GM12878 (cell line): ENCODE results near the gene TUBB. TPM values are rescaled to one million over a fixed set of nuclear protein-coding genes. Genes with fewer than 3 reads are reported as not detected.

ENCODE experiments used
- ATAC-seq: fragments of 200-7000 bp; cut with Tn5 transposase; 3 replicates; pipeline ENCODE4 v1.9.1; 2020; ENCODE audit warnings: mild to moderate bottlenecking, moderate library complexity
- BruUV-seq: library from RNA; stranded (reverse); fragments of 400-500 nt; replicated peaks from 2 replicates; lab custom pipeline; 2021; lab: Mats Ljungman, UMichigan
- CTCF ChIA-PET: fragments of 300-600 bp; sonication (Branson Sonifier 250); formaldehyde crosslinking; extraction: SDS; loops from one replicate; lab custom pipeline; 2021; ENCODE audit warnings: inconsistent platforms; lab: Yijun Ruan, JAX
- POLR2A ChIA-PET: fragments of 350-600 bp; formaldehyde crosslinking; extraction: SDS; loops from one replicate; lab custom pipeline; 2021; ENCODE audit warnings: inconsistent platforms; lab: Charles Lee
- RAD21 ChIA-PET: fragments of 300-600 bp; sonication (Branson Sonifier 250); formaldehyde crosslinking; loops from one replicate; lab custom pipeline; 2023; ENCODE audit warnings: antibody characterized with exemption; ENCODE audit not compliant: unreplicated experiment; lab: Charles Lee
- SMC1A ChIA-PET: fragments of 300-600 bp; sonication (Branson Sonifier 250); formaldehyde crosslinking; loops from one replicate; lab custom pipeline; 2023; ENCODE audit not compliant: unreplicated experiment, uncharacterized antibody; lab: Charles Lee
- DNase-seq: peaks from one replicate; pipeline ENCODE4 v3.0.0-alpha.2; 2011; ENCODE audit warnings: low read depth, low spot score
- FAIRE-seq: peaks from 3 replicates; lab custom pipeline; 2011; peaks lifted over from hg19 to GRCh38; lab: Jason Lieb, UNC
- H2AFZ ChIP-seq: 2 replicates; pipeline ENCODE4 v1.6.0; 2011; ENCODE audit warnings: low read depth, low read length, control low read depth; ENCODE audit not compliant: control insufficient read depth
- H3K27ac ChIP-seq: 2 replicates; pipeline ENCODE4 v1.5.1; 2011; ENCODE audit warnings: control low read depth; ENCODE audit not compliant: control insufficient read depth, insufficient read depth
- H3K27me3 ChIP-seq, 2 experiments: replicated peaks in 1 of 2; 2 replicates each; pipeline versions ENCODE4 v1.6.0 to v1.6.1; 2011; ENCODE audit warnings: low read length in 1 of 2; ENCODE audit not compliant: control insufficient read depth in 2 of 2, insufficient read depth in 2 of 2
- H3K36me3 ChIP-seq, 2 experiments: 2 replicates each; pipeline ENCODE4 v1.5.1; 2011; ENCODE audit warnings: low read length in 1 of 2; ENCODE audit not compliant: control insufficient read depth in 2 of 2, insufficient read depth in 2 of 2
- H3K4me1 ChIP-seq: 2 replicates; pipeline ENCODE4 v1.6.1; 2011; ENCODE audit warnings: mild to moderate bottlenecking, low read length, moderate library complexity, mixed read lengths; ENCODE audit not compliant: control insufficient read depth, insufficient read depth
- H3K4me2 ChIP-seq: 2 replicates; pipeline ENCODE4 v1.6.0; 2011; ENCODE audit warnings: control low read depth; ENCODE audit not compliant: control insufficient read depth, insufficient read depth
- H3K4me3 ChIP-seq: fragments of 200-600 bp; sonication (generic); 2 replicates; pipeline ENCODE4 v1.5.1; 2016
- H3K79me2 ChIP-seq: 2 replicates; pipeline ENCODE4 v1.6.0; 2011; ENCODE audit warnings: low read length; ENCODE audit not compliant: control insufficient read depth, insufficient read depth
- H3K9ac ChIP-seq: 2 replicates; pipeline ENCODE4 v1.8.0; 2011; ENCODE audit warnings: low read length, control low read depth, mixed read lengths; ENCODE audit not compliant: control insufficient read depth, insufficient read depth
- H3K9me3 ChIP-seq: replicated peaks from 3 replicates; pipeline ENCODE4 v1.5.1; 2011; ENCODE audit warnings: mild to moderate bottlenecking, low read length; ENCODE audit not compliant: control insufficient read depth, insufficient read depth
- H4K20me1 ChIP-seq: 2 replicates; pipeline ENCODE4 v1.6.0; 2011; ENCODE audit not compliant: control insufficient read depth, insufficient read depth
- CHD1 ChIP-seq: IDR thresholded peaks from 2 replicates; pipeline ENCODE4 v1.6.1; 2012; ENCODE audit warnings: low read depth, low read length, improper control_type of control experiment
- CREB1 ChIP-seq: IDR thresholded peaks from 2 replicates; pipeline ENCODE4 v1.6.1; 2012; ENCODE audit warnings: low read depth, mild to moderate bottlenecking, inconsistent platforms
- FOXM1 ChIP-seq: IDR thresholded peaks from 2 replicates; pipeline ENCODE4 v1.6.1; 2012; ENCODE audit warnings: low read depth, mild to moderate bottlenecking, inconsistent platforms, low read length, moderate library complexity
- NFXL1 ChIP-seq: fragments of 450-650 bp; IDR thresholded peaks from 2 replicates; pipeline ENCODE4 v1.6.1; 2017; ENCODE audit warnings: antibody characterized with exemption, mild to moderate bottlenecking, borderline replicate concordance
- POU2F2 ChIP-seq: IDR thresholded peaks from 3 replicates; pipeline ENCODE4 v1.6.1; 2011; ENCODE audit warnings: low read depth, mild to moderate bottlenecking, low read length, borderline replicate concordance
- RB1 ChIP-seq: fragments of 450-650 bp; formaldehyde crosslinking; IDR thresholded peaks from 2 replicates; pipeline ENCODE4 v1.6.1; 2017; ENCODE audit warnings: mild to moderate bottlenecking, borderline replicate concordance
- RBBP5 ChIP-seq: fragments of 200-600 bp; sonication (generic); conservative IDR thresholded peaks from 2 replicates; pipeline ENCODE4 v1.6.1; 2016
- RFX5 ChIP-seq: IDR thresholded peaks from 2 replicates; pipeline ENCODE4 v1.6.1; 2011; ENCODE audit warnings: low read depth, low read length, improper control_type of control experiment
- STAT1 ChIP-seq: fragments of 450-650 bp; conservative IDR thresholded peaks from 2 replicates; pipeline ENCODE4 v1.6.1; 2014; ENCODE audit warnings: antibody characterized with exemption, mild to moderate bottlenecking
- TCF7 ChIP-seq: IDR thresholded peaks from 2 replicates; pipeline ENCODE4 v1.6.1; 2014; ENCODE audit warnings: antibody characterized with exemption, borderline replicate concordance
- WGBS: methylation state at CpG from one replicate; pipeline ENCODE4 v1.1.6; 2016; ENCODE audit warnings: low lambda C conversion rate; ENCODE audit not compliant: insufficient replicate concordance, insufficient coverage; ENCODE audit errors: missing lambda C conversion rate; 5-methylcytosine and 5-hydroxymethylcytosine counted together
- in situ Hi-C: fragments of 300-500 bp; cut with MboI; formaldehyde crosslinking; loops from 9 replicates; pipeline ENCODE4 v1.14.3; 2018; ENCODE audit warnings: mixed read lengths
- intact Hi-C: fragments of 100-400 bp; cut with micrococcal nuclease; formaldehyde crosslinking; loops from one replicate; pipeline ENCODE4 v1.14.2; 2022; ENCODE audit not compliant: unreplicated experiment
- polyA plus RNA-seq, 11 experiments: library from polyadenylated mRNA; depleted of rRNA in 4 of 11; unstranded in 6 of 11; stranded (reverse) in 5 of 11; fragments of >200 nt; fragmentation: Nextera tagmentation in 4 of 11; fragmentation: Illumina TruSeq in 1 of 11; extraction: Ambion mirVana in 4 of 11; extraction: Trizol in 1 of 11; gene quantifications; 1 replicate in 1 of 11; 2 replicates in 10 of 11; pipeline versions ENCODE4 v1.2.1 to v1.2.3, GENCODE V29; 2011 to 2016; ENCODE audit warnings: inconsistent platforms in 2 of 11, missing spikeins in 2 of 11, low read depth in 1 of 11
- total RNA-seq, 4 experiments: library from RNA; depleted of rRNA in 3 of 4; stranded (reverse); fragments of >200 nt in 3 of 4; fragmentation: Illumina TruSeq in 1 of 4; extraction: Trizol in 1 of 4; gene quantifications; 2 replicates each; pipeline versions ENCODE4 v1.2.1 to v1.2.3, GENCODE V29; 2013 to 2021
- TF ChIP-seq, protein P1 (sequence below): fragments of 450-650 bp; conservative IDR thresholded peaks from 2 replicates; pipeline ENCODE4 v1.6.1; 2017; ENCODE audit warnings: mild to moderate bottlenecking, moderate library complexity
- TF ChIP-seq, protein P2 (sequence below): fragments of 450-650 bp; IDR thresholded peaks from 2 replicates; pipeline ENCODE4 v1.6.1; 2017; ENCODE audit warnings: low read depth, mild to moderate bottlenecking, moderate library complexity
- TF ChIP-seq, protein P3 (sequence below): fragments of 450-650 bp; IDR thresholded peaks from 2 replicates; pipeline ENCODE4 v1.6.1; 2016; ENCODE audit warnings: mild to moderate bottlenecking

Gene TUBB
- total and polyA plus RNA-seq, 10 of the 15 experiments (the other 5 are each of a cell fraction or from before 2014, with no cell fraction given), result 1,039 to 3,052 (median 1,656) TPM

DNA sequence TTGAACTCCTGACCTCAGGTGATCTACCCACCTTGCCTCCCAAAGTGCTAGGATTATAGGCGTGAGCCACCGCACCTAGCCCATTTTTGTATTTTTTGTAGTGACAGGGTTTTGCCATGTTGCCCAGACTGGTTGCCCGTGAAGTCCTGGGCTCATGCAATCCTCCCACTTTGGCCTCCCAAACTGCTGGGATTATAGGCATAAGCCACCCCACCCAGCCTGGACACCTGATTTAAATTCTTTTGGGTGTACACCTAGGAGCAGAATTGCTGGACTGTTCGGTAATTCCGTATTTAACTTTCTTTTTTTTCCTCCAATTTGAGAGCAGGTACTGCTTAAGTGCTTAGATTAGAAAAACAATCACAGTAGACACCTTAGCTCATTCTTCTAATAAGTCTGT, 23.7 kb upstream of the TUBB start:
- TF ChIP-seq NFXL1, result no peak
- no peak for TF ChIP-seq POU2F2
- no peak for TF ChIP-seq FOXM1
- no peak for TF ChIP-seq RB1
- TF ChIP-seq STAT1, result no peak
- no peak for TF ChIP-seq CHD1
- no peak for TF ChIP-seq TCF7
- TF ChIP-seq RFX5, result no peak
- no peak for TF ChIP-seq RBBP5
- TF ChIP-seq, protein P1, sequence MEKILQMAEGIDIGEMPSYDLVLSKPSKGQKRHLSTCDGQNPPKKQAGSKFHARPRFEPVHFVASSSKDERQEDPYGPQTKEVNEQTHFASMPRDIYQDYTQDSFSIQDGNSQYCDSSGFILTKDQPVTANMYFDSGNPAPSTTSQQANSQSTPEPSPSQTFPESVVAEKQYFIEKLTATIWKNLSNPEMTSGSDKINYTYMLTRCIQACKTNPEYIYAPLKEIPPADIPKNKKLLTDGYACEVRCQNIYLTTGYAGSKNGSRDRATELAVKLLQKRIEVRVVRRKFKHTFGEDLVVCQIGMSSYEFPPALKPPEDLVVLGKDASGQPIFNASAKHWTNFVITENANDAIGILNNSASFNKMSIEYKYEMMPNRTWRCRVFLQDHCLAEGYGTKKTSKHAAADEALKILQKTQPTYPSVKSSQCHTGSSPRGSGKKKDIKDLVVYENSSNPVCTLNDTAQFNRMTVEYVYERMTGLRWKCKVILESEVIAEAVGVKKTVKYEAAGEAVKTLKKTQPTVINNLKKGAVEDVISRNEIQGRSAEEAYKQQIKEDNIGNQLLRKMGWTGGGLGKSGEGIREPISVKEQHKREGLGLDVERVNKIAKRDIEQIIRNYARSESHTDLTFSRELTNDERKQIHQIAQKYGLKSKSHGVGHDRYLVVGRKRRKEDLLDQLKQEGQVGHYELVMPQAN, result no peak
- no peak for TF ChIP-seq CREB1
- TF ChIP-seq, protein P2, sequence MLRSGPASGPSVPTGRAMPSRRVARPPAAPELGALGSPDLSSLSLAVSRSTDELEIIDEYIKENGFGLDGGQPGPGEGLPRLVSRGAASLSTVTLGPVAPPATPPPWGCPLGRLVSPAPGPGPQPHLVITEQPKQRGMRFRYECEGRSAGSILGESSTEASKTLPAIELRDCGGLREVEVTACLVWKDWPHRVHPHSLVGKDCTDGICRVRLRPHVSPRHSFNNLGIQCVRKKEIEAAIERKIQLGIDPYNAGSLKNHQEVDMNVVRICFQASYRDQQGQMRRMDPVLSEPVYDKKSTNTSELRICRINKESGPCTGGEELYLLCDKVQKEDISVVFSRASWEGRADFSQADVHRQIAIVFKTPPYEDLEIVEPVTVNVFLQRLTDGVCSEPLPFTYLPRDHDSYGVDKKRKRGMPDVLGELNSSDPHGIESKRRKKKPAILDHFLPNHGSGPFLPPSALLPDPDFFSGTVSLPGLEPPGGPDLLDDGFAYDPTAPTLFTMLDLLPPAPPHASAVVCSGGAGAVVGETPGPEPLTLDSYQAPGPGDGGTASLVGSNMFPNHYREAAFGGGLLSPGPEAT, result no peak
- TF ChIP-seq, protein P3, sequence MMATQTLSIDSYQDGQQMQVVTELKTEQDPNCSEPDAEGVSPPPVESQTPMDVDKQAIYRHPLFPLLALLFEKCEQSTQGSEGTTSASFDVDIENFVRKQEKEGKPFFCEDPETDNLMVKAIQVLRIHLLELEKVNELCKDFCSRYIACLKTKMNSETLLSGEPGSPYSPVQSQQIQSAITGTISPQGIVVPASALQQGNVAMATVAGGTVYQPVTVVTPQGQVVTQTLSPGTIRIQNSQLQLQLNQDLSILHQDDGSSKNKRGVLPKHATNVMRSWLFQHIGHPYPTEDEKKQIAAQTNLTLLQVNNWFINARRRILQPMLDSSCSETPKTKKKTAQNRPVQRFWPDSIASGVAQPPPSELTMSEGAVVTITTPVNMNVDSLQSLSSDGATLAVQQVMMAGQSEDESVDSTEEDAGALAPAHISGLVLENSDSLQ, result no peak
- Histone ChIP-seq H3K9ac (no peak overlapping the region), H3K4me1 (no peaks in the 10 kb centered on the region), H3K27me3 (no peaks in the 10 kb centered on the region), H3K9me3 (no peaks in the 10 kb centered on the region), H3K79me2 (no peaks in the 10 kb centered on the region), H3K4me2 (no peak overlapping the region), H2AFZ (no peak overlapping the region), H3K27ac (no peak overlapping the region), H3K4me3 (no peak overlapping the region), H3K36me3 (peaks cover 0 to 4% of the 10 kb centered on the region in 2 experiments; a peak in 1 of 4 replicates), H4K20me1 (no peaks in the 10 kb centered on the region)
- ATAC-seq, result no peak
- SMC1A ChIA-PET, result interaction anchor here (1.7 kb wide), 1 partner anchor 16 kb away, joined by 5 read pairs; no protein-coding TSS in a partner anchor
- BruUV-seq, result no TSS peak
- intact Hi-C loops, result no loop called here
- RAD21 ChIA-PET, result no interaction called here
- CTCF ChIA-PET, result interaction anchor here (1.5 to 1.6 kb wide), 2 partner anchors 10 to 18 kb away, joined by 3 to 5 read pairs; no protein-coding TSS in a partner anchor
- in situ Hi-C loops, result no loop called here
- FAIRE-seq, result no peak
- no peak for DNase-seq
- WGBS, result 99% methylated on average over 5 of the region's 5 CpGs
- POLR2A ChIA-PET, result interaction anchor here (1.1 to 1.8 kb wide), 3 partner anchors 8 to 21 kb away, joined by 4 to 7 read pairs (median 7); partner anchors contain the start of gene MDC1
